ENCODE data around the gene RNF20.
"Not testable (repeated sequence)": the region's sequence is repeated elsewhere in the genome, so short reads cannot be mapped to it uniquely, and the experiment has no call there.

Gene RNF20, protein sequence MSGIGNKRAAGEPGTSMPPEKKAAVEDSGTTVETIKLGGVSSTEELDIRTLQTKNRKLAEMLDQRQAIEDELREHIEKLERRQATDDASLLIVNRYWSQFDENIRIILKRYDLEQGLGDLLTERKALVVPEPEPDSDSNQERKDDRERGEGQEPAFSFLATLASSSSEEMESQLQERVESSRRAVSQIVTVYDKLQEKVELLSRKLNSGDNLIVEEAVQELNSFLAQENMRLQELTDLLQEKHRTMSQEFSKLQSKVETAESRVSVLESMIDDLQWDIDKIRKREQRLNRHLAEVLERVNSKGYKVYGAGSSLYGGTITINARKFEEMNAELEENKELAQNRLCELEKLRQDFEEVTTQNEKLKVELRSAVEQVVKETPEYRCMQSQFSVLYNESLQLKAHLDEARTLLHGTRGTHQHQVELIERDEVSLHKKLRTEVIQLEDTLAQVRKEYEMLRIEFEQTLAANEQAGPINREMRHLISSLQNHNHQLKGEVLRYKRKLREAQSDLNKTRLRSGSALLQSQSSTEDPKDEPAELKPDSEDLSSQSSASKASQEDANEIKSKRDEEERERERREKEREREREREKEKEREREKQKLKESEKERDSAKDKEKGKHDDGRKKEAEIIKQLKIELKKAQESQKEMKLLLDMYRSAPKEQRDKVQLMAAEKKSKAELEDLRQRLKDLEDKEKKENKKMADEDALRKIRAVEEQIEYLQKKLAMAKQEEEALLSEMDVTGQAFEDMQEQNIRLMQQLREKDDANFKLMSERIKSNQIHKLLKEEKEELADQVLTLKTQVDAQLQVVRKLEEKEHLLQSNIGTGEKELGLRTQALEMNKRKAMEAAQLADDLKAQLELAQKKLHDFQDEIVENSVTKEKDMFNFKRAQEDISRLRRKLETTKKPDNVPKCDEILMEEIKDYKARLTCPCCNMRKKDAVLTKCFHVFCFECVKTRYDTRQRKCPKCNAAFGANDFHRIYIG

GRCh38 chr9:101533334-101534204 lies at the start of gene RNF20:
TSS of gene RNF20 (plus strand) at chr9:101533853. CDS start at chr9:101535424, 1,571 bp downstream.
- peak; percentile 98 for DNase-seq

GRCh38 chr9:101484046-101484445 lies 49.6 kb upstream of the RNF20 start:
- DNase-seq: no peak

- no peak for DNase-seq
Measured at GRCh38 chr9:101485924-101486692, 47.5 kb upstream of the RNF20 start.

- no peak for DNase-seq
Measured at GRCh38 chr9:101486693-101487442, 46.8 kb upstream of the RNF20 start.

DNA sequence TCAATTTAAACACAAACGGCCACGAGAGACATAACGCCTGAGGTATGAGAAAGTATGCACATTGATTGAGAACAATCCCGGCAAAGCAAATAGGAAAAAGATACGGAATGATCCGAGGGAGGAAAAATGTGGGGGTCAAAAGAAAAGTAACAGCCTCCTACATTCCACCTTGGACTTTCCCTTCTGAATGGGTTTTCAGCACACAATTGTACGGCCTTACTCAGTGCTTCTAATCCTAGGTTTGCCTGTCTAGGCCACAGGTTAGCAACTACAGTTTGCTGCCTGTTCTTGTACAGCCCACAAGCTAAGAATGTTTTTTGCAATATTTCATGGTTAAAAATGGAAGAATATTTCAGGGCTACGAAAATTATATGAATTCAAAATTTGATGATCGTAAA lies 46.2 kb upstream of the RNF20 start:
- DNase-seq: no peak

DNA sequence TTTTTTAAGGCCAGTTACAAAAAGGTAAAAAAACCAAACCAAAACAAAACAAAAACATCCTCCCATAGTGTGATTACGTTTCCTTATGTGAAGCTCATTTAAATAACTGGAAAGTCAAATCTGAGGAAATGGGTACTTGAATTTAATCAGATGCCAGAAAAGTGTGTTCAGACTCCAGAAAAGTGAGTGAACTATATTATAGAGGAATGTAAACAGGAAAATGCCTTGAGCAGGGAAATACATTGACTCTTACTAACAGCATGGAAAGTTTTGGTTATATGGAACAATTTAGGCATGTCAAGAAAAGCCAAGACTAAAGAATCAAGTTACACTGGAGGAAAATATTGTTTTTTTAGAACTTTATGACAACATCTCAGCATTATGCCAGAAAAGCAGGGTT lies 37.8 kb upstream of the RNF20 start:
- no peak for DNase-seq

GRCh38 chr9:101498323-101498722 lies 35.3 kb upstream of the RNF20 start:
- DNase-seq: no peak

DNA sequence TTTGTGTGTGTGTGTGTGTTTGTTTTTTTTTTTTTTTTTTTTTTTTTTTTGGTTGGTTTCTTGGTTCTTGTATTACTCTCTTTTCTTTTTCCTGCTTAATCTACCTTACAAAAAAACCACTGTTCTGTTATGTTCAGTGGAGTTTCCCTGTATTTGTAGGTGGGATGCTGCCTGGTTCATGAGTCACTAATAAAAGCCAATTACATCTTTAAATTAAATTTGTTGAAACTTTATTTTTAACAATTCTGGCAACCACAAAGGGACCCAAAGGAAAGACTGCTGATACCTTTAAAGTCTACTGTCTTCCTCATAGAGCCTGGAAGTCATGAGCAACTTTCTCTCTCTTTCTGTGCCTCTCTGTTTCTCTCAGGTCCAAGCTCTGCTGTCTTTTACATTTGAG lies 29.5 kb upstream of the RNF20 start:
- no peak for DNase-seq

DNA sequence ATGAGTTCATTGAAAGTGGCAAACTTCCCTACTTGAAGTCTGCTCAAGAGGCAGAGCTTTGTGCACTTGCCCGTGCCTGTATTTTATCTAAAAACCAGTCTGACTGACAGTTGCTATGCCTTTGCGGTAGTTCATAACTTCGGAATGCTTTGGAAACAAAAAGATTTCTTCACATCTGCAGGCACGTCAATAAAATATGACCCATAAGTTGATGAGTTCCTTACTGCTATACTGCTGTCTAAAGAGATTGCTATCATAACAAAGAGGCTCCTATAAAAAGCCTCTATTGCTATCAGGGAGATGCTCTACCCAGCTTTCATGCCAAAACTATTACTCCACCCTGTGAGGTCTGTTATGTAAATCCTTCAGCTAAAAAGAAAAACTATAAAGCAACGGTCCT lies 25.4 kb upstream of the RNF20 start:
- no peak for DNase-seq

- DNase-seq: no peak
Measured at GRCh38 chr9:101509572-101509971, 24.1 kb upstream of the RNF20 start.

GRCh38 chr9:101510459-101510858 lies 23.2 kb upstream of the RNF20 start:
- no peak for DNase-seq

DNA sequence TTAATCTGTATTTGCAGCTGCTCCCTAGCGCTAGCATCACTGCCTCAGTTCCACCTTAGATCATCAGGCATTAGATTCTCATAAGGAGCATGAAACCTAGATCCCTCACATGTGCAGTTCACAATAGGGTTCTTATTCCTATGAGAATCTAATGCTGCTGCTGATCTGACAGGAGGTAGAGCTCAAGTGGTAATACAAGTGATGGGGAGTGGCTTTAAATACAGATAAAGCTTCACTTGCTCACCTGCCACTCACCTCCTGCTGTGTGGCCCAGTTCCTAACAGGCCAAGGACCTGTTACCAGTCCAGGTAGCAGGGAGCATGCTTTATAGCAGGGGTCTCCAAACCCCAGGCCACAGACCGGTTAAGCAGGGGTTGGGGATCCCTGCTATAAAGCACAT lies 22.6 kb upstream of the RNF20 start:
- no peak for DNase-seq

- no peak for DNase-seq
Measured at GRCh38 chr9:101512116-101512515, 21.5 kb upstream of the RNF20 start.

DNA sequence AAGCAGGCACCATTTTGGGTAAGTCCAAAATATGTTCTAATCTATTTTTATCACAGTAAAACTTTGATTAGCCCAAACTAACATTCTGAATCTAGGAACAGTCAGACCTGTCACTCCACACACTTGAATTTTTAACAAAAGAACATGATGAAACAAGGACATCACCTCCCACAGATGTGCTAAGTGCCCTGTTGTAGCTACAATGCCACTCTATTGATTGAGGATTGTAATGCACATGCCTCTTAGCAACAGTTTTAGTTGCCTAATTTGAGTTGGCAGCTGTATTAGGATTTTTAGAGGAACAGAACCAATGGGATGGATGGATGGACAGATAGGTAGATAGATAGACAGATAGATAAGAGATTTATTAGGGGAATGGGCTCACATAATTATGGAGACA lies 20.3 kb upstream of the RNF20 start:
- DNase-seq: no peak

DNA sequence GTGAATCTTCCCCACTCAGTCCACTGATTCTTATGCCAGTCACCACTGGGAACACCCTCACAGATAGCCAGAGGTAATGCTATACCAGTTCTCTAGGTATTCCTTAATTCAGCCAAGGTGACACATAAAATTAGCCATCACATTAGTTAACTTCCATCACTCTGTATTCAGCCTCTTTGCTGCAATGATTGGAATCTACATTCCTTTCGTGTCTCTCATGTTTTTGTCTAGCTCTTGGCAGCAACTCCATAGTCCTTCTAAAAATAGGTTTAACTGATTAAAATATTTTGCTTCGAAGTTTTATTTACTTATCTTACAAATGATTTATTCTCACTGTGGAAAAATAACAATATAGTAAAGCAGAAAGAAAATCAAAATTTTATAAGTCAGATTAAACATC lies 19.6 kb upstream of the RNF20 start:
- no peak for DNase-seq

DNA sequence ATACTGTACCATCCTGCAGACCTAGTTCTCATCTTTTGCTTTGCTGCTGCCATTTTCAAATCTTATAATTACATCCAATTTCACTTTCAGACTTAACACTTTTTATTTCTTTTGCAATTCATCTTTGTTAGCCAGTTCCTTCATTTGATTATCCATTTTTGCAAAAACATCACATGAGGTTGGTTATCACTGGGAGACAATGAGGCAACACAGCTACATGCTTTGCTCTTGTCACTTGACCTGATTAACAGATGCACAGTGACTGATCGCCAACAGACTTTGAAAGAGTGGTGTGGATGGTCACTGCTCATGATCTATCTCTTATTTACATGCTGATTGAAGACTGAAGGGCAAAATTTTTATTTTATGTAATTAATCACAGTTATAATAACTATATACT lies 17.0 kb upstream of the RNF20 start:
- no peak for DNase-seq

GRCh38 chr9:101518489-101518888 lies 15.2 kb upstream of the RNF20 start:
- not testable (repeated sequence) for DNase-seq

GRCh38 chr9:101524371-101524770 lies 9.3 kb upstream of the RNF20 start:
- no peak for DNase-seq

- DNase-seq: no peak
Measured at GRCh38 chr9:101527066-101527465, 6.6 kb upstream of the RNF20 start.

DNA sequence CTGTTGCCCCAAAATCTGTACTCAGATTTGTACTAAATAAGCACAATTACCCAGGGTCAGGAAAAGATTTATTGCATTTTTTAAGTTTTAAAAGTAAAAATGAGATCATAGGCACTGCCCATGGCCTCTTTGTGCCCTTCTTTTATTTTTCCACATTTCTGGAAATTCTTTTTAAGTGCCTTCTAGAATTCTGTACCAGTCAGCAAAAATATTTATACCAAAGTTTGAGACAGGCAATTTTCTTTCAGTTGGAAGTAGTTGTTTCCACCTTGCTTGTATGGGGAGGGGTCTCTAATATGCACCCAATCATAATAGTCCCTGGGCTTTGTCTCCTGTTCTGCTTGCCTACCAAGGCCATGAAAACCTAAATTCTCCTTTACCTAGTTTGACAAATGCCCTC lies 5.6 kb upstream of the RNF20 start:
- DNase-seq: no peak

DNA sequence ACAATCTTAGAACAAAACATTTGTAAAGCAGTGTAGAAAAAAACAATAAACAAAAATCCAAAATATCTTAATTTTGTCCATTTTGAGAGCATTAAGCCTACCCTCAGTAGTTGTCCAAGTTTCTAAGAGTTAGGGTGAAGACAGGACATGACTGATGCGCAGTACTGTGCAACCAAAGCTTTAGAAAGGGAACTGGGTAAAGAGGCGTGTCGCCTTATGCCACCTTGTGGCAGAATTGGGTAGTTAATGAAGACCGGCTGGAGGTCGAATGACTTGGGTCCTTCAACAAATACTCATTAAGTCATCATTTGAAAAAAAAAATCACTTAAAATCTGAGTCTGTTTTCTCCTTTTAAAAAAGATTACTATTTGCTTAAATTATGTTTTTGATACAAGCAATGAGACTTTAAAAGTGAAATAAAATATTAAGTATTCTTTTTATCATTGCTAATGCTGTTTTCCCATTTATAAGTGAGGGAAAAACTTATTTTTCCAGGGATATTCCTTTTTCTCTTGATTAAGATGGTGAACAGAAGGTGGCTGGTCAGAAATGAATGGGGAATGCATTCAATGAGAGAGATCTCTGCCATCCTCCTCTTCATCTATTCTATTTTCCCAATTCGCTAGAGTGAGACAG lies 3.5 kb upstream of the RNF20 start:
- peak; percentile 84 for DNase-seq
